Breast epithelium (tissue), 3 donors: ENCODE data around the gene COA8.

ENCODE experiments used
- CTCF ChIP-seq, 3 donors: fragments of 450-650 bp; IDR thresholded peaks; one replicate each; pipeline ENCODE4 v1.5.1; 2016 to 2017; ENCODE audit warnings: antibody characterized with exemption in 3 of 3, mild to moderate bottlenecking in 3 of 3, moderate library complexity in 3 of 3
- POLR2A ChIP-seq: fragments of 450-650 bp; IDR thresholded peaks from one replicate; pipeline ENCODE4 v1.6.1; 2016; ENCODE audit warnings: antibody characterized with exemption, mild to moderate bottlenecking, moderate library complexity
- POLR2AphosphoS5 ChIP-seq, 3 donors: sonication (generic); formaldehyde crosslinking; IDR thresholded peaks; one replicate each; pipeline ENCODE4 v1.6.1; 2017; ENCODE audit warnings: antibody characterized with exemption in 3 of 3

DNA sequence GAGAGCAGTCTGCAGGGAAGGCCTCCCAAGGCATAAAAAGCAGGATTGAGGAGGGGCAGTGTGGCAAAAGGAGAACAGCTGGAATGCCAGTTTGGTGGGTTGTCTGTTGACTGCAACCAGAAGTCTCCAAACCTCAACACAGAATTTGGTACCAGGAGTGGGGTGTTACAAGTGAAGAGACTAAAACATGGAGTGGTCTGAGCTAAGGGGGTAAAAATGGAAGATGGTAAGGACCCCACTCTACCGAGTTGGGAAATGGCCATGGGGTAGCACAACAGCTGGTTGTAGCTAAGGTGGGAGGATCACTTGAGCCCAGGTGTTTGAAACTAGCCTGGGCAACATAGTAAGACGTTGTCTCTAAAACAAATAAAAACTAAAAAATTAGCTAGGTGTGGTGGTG lies 48.5 kb downstream of the COA8 start:
- no peak for TF ChIP-seq CTCF (IDR thresholded peaks at IDR 0.05)
- no peak for TF ChIP-seq POLR2A
- no peak for TF ChIP-seq POLR2AphosphoS5 (IDR thresholded peaks at IDR 0.05)
